Loucy (cell line): Measurements from ENCODE around the gene POLR1H.

Experiments
- EZH2phosphoT487 ChIP-seq: fragments of 200-600 bp; IDR thresholded peaks from 2 replicates; pipeline ENCODE4 v1.6.1; 2018; ENCODE audit warnings: antibody characterized with exemption, mild to moderate bottlenecking, moderate library complexity, borderline replicate concordance
- TF ChIP-seq, protein P1 (sequence below): fragments of 200-600 bp; sonication (generic); conservative IDR thresholded peaks from 2 replicates; pipeline ENCODE4 v1.5.1; 2014; ENCODE audit warnings: mild to moderate bottlenecking, antibody characterized with exemption, low read length

DNA sequence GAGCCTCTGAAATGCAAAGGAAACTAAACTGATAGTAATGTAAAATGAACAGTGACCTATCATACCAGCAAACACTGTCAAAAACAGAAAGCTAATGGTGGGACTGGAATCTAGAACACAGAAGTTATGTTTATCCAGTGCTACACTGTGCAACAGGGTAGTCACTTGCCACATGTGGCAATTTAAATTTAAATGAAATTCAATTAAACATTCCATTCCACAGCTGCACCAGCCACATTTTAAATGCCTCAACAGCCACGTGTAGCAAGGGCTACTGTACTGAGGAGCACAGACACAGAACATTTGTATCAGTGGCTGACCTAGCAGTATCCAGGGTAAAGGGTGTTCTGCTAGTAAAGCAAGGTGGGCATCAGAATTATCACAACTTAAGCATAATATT lies 5.6 kb upstream of the POLR1H start:
- TF ChIP-seq, protein P1, sequence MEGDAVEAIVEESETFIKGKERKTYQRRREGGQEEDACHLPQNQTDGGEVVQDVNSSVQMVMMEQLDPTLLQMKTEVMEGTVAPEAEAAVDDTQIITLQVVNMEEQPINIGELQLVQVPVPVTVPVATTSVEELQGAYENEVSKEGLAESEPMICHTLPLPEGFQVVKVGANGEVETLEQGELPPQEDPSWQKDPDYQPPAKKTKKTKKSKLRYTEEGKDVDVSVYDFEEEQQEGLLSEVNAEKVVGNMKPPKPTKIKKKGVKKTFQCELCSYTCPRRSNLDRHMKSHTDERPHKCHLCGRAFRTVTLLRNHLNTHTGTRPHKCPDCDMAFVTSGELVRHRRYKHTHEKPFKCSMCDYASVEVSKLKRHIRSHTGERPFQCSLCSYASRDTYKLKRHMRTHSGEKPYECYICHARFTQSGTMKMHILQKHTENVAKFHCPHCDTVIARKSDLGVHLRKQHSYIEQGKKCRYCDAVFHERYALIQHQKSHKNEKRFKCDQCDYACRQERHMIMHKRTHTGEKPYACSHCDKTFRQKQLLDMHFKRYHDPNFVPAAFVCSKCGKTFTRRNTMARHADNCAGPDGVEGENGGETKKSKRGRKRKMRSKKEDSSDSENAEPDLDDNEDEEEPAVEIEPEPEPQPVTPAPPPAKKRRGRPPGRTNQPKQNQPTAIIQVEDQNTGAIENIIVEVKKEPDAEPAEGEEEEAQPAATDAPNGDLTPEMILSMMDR = no peak
- no peak for TF ChIP-seq EZH2phosphoT487
